MCF 10A (cell line): ENCODE data around the gene BHLHE40. TPM values are rescaled to one million over a fixed set of nuclear protein-coding genes. Genes with fewer than 3 reads are reported as not detected.

Source experiments
- BruUV-seq: library from RNA; stranded (reverse); fragments of 400-500 nt; replicated peaks from 2 replicates; lab custom pipeline; 2021; lab: Mats Ljungman, UMichigan
- CTCF ChIA-PET: fragments of 300-600 bp; sonication (Branson Sonifier 250); formaldehyde crosslinking; extraction: SDS; loops from one replicate; lab custom pipeline; 2021; ENCODE audit warnings: antibody characterized with exemption, inconsistent platforms; lab: Yijun Ruan, JAX
- POLR2A ChIA-PET: fragments of 300-600, 350-650 bp; sonication (Branson Sonifier 250); formaldehyde crosslinking; extraction: SDS; loops from one replicate; lab custom pipeline; 2020; ENCODE audit warnings: antibody characterized with exemption, inconsistent platforms; lab: Yijun Ruan, JAX
- DNase-seq: peaks from one replicate; pipeline ENCODE4 v3.0.0-alpha.2; 2018; ENCODE audit not compliant: unreplicated experiment
- H3K27ac Mint-ChIP-seq: one replicate; pipeline ENCODE4 v1.8.0; 2022; ENCODE audit warnings: mild to moderate bottlenecking, low read depth, mixed read lengths; ENCODE audit not compliant: unreplicated experiment
- H3K27me3 Mint-ChIP-seq: one replicate; pipeline ENCODE4 v1.8.0; 2022; ENCODE audit warnings: mixed read lengths; ENCODE audit not compliant: insufficient read depth, unreplicated experiment
- H3K36me3 Mint-ChIP-seq: one replicate; pipeline ENCODE4 v1.8.0; 2022; ENCODE audit warnings: mild to moderate bottlenecking, moderate library complexity, mixed read lengths; ENCODE audit not compliant: insufficient read depth, unreplicated experiment
- H3K4me1 Mint-ChIP-seq: one replicate; pipeline ENCODE4 v1.8.0; 2022; ENCODE audit warnings: mixed read lengths; ENCODE audit not compliant: insufficient read depth, unreplicated experiment
- H3K4me3 Mint-ChIP-seq: one replicate; pipeline ENCODE4 v1.8.0; 2022; ENCODE audit warnings: mild to moderate bottlenecking, moderate library complexity, mixed read lengths; ENCODE audit not compliant: unreplicated experiment
- H3K9me3 Mint-ChIP-seq: one replicate; pipeline ENCODE4 v1.8.0; 2022; ENCODE audit warnings: mixed read lengths; ENCODE audit not compliant: unreplicated experiment
- intact Hi-C: fragments of 100-400 bp; cut with micrococcal nuclease; formaldehyde crosslinking; loops from 2 replicates; pipeline ENCODE4 v1.14.1; 2022
- total RNA-seq: library from RNA; stranded (reverse); gene quantifications from 2 replicates; pipeline ENCODE4 v1.2.3, GENCODE V29; 2022
- TF ChIP-seq, protein P1 (sequence below): fragments of 200-600 bp; IDR thresholded peaks from one replicate; pipeline ENCODE4 v1.8.0; 2022; ENCODE audit warnings: antibody characterized with exemption, mild to moderate bottlenecking; ENCODE audit not compliant: unreplicated experiment

The BHLHE40 gene
- total RNA-seq, 1 experiment from 2014 or later = 16.8 TPM

DNA sequence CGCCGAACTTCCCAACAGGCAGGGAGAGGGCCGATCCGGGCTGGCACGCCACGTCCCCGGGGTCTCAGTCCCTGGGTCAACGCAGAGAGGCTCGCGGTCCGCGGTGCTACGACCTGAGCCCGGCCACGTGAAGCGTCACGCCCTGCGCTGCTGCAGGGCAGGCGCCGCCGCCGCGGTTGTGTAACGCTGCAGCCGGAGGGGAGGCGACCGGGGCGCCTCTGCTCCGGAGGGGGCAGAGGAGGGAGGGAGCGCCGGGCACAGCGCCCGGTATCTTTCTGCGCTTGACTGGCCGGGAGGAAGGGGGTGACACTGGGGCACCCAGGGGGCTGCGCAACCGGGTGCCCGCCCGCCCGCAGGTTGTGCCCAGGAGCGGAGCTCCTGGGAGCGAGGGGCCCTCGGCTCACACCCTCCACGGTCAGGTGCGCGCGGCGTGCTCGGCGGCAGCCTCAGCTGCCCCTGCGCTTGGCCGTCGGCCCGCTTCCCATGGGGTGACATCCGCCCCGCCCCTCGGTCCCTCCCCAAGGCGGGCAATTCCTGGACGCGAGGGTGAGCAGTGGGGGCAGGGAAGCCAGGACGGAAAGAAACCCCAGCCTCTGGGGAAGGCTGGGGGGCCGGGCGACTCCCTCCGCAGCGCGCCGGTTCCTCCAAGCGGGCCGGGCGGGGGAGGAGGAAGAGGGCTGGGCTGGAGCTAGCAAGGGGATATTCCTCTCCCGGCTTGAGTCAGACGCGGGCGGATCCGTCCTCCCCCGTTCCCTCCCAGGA is 852 bp upstream of the BHLHE40 start:
- Mint-ChIP-seq H3K27me3 (no peaks in the 10 kb centered on the region), H3K27ac (peak overlapping the region; percentile 93), H3K36me3 (peaks cover 13% of the 10 kb centered on the region), H3K4me3 (peak overlapping the region; percentile 94), H3K4me1 (peaks cover 26% of the 10 kb centered on the region), H3K9me3 (no peaks in the 10 kb centered on the region)
- CTCF ChIA-PET = interaction anchor here (0.6 to 14.5 kb wide), 11 partner anchors 16 to 266 kb away, joined by 3 to 185 read pairs (median 11); no protein-coding TSS in a partner anchor
- TF ChIP-seq, protein P1, sequence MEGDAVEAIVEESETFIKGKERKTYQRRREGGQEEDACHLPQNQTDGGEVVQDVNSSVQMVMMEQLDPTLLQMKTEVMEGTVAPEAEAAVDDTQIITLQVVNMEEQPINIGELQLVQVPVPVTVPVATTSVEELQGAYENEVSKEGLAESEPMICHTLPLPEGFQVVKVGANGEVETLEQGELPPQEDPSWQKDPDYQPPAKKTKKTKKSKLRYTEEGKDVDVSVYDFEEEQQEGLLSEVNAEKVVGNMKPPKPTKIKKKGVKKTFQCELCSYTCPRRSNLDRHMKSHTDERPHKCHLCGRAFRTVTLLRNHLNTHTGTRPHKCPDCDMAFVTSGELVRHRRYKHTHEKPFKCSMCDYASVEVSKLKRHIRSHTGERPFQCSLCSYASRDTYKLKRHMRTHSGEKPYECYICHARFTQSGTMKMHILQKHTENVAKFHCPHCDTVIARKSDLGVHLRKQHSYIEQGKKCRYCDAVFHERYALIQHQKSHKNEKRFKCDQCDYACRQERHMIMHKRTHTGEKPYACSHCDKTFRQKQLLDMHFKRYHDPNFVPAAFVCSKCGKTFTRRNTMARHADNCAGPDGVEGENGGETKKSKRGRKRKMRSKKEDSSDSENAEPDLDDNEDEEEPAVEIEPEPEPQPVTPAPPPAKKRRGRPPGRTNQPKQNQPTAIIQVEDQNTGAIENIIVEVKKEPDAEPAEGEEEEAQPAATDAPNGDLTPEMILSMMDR = no peak
- peak; percentile 99 for DNase-seq
- intact Hi-C loops = loop anchor here (1.0 to 5.0 kb wide), 4 partner anchors 79 to 266 kb away; no protein-coding TSS in a partner anchor
- no TSS peak for BruUV-seq
- POLR2A ChIA-PET = interaction anchor here (0.7 to 12.4 kb wide), 23 partner anchors 9 to 266 kb away, joined by 3 to 251 read pairs (median 5); no protein-coding TSS in a partner anchor

DNA sequence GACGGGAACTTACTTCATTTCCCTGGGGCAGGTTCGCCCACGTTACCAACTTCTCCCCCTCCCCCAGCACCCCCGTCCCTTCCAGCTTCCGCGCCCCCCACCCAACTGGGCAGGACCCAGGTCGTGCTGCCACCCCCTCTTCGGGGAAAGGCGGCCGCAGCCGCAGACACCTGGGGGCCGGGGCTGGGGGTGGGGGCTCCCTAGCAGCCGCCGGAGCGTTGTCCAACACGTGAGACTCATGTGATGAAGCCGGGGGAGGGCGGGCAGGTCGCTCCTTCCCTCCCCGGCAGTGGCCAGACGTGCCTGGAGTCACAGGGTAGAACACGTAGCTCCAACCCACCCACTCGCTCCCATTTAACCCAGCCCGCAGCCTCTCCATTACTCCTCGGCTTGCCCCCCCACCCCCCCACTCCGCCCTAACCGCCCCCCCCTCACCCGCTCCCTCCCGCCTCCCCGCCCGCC is 240 bp upstream of the BHLHE40 start:
- H3K4me1 Mint-ChIP-seq = peaks cover 32% of the 10 kb centered on the region
- peak overlapping the region; percentile 93 for H3K27ac Mint-ChIP-seq
- CTCF ChIA-PET = interaction anchor here (0.6 to 14.5 kb wide), 14 partner anchors 16 to 322 kb away, joined by 3 to 185 read pairs (median 10); no protein-coding TSS in a partner anchor
- DNase-seq = peak; percentile 98
- BruUV-seq = no TSS peak
- H3K4me3 Mint-ChIP-seq = peak overlapping the region; percentile 94
- intact Hi-C loops = loop anchor here (1.0 to 5.0 kb wide), 4 partner anchors 78 to 267 kb away; no protein-coding TSS in a partner anchor
- TF ChIP-seq, protein P1 = no peak
- H3K27me3 Mint-ChIP-seq = no peaks in the 10 kb centered on the region
- H3K9me3 Mint-ChIP-seq = no peaks in the 10 kb centered on the region
- POLR2A ChIA-PET = interaction anchor here (1.0 to 12.4 kb wide), 23 partner anchors 8 to 267 kb away, joined by 3 to 251 read pairs (median 7); no protein-coding TSS in a partner anchor
- H3K36me3 Mint-ChIP-seq = peaks cover 19% of the 10 kb centered on the region

DNA sequence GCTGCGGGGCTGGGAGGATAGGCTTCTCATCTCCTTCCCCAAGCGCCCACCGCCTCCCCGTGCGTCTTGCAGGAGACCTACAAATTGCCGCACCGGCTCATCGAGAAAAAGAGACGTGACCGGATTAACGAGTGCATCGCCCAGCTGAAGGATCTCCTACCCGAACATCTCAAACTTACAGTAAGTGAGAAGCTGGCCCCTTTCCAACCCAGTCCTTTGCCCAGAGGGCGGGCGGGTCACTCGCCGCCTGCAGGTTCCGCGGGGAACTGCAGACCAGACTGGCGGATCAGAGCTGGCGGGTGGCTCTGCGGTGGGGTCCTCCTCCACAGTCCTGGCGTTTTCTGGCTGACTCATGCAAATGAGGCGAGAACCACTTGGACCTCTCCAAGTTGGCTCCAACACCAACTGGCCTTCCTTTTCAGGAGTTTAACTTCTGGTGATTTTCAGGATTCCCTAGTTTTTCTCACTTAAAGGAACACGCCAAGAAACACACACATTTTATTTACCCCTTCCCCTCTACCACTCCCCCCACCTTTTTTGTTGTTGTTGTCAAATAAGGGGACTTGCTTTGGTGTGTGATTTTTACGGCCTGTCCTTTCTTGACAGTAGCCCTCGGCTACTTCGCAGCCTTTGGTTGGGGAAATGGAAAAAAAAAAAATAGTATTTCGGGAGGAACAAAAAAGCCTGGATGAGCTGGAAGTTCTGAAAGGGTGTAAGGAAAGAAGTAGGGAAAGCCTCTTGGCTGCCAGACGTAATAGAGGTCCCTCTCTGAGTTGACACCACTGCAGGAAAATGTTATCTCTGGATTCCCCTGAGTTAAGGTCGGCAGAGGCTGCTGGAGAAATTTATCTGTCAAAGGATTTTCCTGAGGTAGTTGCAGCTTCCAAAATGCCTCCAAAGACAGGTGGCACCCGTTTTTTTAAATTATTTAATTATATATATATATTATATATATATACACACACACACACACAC is 1.3 kb downstream of the BHLHE40 start:
- H3K36me3 Mint-ChIP-seq = peaks cover 24% of the 10 kb centered on the region
- peak overlapping the region; percentile 78 for H3K27ac Mint-ChIP-seq
- TF ChIP-seq, protein P1 = peak; percentile 92
- BruUV-seq = no TSS peak
- H3K4me3 Mint-ChIP-seq = peak overlapping the region; percentile 94
- CTCF ChIA-PET = interaction anchor here (0.5 to 14.5 kb wide), 37 partner anchors 14 to 506 kb away, joined by 3 to 185 read pairs (median 4); no protein-coding TSS in a partner anchor
- intact Hi-C loops = loop anchor here (1.0 to 10.0 kb wide), 3 partner anchors 43 to 258 kb away; partner anchors contain the start of gene EDEM1
- DNase-seq = peak; percentile 94
- peaks cover 36% of the 10 kb centered on the region for H3K4me1 Mint-ChIP-seq
- H3K27me3 Mint-ChIP-seq = no peaks in the 10 kb centered on the region
- no peaks in the 10 kb centered on the region for H3K9me3 Mint-ChIP-seq
- POLR2A ChIA-PET = interaction anchor here (0.6 to 12.4 kb wide), 16 partner anchors 14 to 274 kb away, joined by 3 to 251 read pairs (median 8); no protein-coding TSS in a partner anchor
